GM19372 (cell line): ENCODE measurements around the gene BICC1.

Experiments used
- ATAC-seq: cut with Tn5 transposase; IDR thresholded peaks from one replicate; pipeline ENCODE4 v1.9.1; 2021; ENCODE audit warnings: mild to moderate bottlenecking, low read depth, moderate library complexity; ENCODE audit not compliant: unreplicated experiment

The BICC1 gene

GRCh38 chr10:58514111-58514770, 1.6 kb downstream of the BICC1 start:
- no peak for ATAC-seq

GRCh38 chr10:58515291-58515941, 2.7 kb downstream of the BICC1 start:
- ATAC-seq = no peak

GRCh38 chr10:58516119-58516518, 3.4 kb downstream of the BICC1 start:
- no peak for ATAC-seq

GRCh38 chr10:58516671-58517070, 4.0 kb downstream of the BICC1 start:
- ATAC-seq = no peak

GRCh38 chr10:58517081-58517480, 4.4 kb downstream of the BICC1 start:
- no peak for ATAC-seq

GRCh38 chr10:58517491-58518355, 5.1 kb downstream of the BICC1 start:
- ATAC-seq = no peak

DNA sequence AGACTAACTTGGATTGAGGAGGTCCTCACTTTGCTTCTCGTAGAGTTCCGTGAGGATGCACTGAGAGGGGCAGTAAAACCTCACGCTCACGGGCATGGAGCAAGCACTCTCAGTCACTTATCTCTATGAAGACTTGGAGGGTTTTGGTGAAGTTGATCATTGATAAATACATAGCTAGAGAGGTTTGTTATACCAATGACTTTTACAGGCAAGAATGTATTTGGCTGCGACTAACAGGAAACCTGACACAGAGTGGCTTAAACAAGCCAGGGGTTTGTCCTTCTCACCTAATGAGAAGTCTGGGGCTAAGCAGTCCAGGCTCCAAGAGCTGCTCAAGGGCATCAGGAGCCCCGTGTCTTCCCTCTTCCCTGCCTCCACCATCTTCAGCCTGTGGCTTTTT, 6.1 kb downstream of the BICC1 start:
- no peak for ATAC-seq

DNA sequence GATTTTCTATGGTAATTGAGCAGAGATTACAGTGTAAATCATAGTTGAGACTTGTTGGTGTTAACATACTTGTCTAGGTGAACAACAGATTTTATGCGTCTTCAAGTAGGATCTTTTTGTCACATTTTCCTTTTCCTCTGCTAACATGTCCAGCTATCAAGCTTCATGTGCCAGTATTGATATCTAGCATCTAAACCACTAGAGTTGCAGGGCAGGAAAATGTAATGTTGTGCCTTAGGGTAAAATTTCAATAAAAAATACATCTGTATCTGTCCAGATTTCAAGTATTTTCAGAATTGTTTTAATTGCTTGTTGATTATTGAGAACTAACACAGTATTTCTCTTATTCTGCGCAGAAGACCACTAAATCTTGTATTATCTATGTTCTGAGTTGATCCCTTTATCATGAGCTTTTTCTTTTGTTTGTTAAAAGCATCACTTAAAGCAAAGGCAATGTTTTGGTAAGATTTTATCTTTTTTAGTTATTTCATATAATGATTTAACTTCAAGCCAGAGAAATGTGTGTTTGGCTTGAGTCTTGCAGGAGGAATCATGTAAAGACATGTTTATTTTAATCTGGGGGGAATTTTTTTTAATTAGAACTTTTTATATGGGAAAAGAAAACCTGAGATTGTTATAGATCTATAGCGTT, 16.5 kb downstream of the BICC1 start:
- ATAC-seq = no peak

DNA sequence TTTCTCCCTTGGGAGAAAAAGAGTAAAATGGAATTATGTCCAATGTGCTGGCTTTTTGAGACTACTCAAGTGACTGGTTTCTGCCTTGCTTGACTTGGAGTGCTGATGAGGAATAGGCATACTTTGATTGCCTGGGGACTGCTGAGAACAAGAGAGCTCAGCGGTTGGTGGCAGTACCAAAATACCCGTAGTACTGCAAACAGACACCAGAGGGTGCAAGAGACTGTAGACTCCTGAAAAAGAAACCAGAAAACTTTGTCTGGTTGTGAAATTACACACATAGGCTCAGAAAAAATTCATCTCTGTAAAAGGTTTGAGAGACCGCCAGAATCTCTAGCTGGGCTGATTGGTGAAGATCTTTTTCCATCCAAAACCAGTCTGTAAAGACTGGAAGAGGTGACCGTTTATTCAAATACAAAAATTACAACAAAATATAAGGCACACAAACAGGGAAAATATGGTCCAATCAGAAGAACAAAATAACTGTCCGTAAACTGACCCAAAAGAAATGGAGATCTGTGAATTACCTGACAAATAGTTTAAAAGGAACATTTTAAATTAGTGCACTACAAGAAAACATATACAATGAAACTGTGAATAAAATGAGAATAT, 18.5 kb downstream of the BICC1 start:
- ATAC-seq = peak; percentile 97

- ATAC-seq = no peak
Measured at GRCh38 chr10:58535311-58535710, 22.6 kb downstream of the BICC1 start.

- ATAC-seq = no peak
Measured at GRCh38 chr10:58543141-58543540, 30.5 kb downstream of the BICC1 start.

- no peak for ATAC-seq
Measured at GRCh38 chr10:58544135-58544534, 31.5 kb downstream of the BICC1 start.

DNA sequence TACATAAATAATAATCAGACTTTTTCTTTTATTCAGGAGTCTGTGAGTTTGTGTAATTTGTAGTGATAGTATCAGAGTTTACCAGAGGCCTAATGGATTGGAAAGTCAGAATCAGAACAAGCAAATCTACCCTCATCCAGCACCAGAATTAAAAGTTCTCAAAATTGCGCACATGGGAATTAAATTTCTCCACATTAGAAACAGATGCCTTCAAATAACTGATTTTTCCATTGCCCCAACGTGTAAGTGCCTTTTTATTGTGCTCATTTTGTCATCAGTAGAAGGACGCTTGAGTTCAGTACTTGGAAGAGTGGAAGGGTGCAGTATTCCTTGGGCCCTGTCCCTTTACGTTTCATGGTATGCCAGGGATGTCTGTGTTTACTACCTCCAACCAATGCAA, 32.8 kb downstream of the BICC1 start:
- no peak for ATAC-seq

GRCh38 chr10:58546137-58546536, 33.5 kb downstream of the BICC1 start:
- ATAC-seq = no peak

DNA sequence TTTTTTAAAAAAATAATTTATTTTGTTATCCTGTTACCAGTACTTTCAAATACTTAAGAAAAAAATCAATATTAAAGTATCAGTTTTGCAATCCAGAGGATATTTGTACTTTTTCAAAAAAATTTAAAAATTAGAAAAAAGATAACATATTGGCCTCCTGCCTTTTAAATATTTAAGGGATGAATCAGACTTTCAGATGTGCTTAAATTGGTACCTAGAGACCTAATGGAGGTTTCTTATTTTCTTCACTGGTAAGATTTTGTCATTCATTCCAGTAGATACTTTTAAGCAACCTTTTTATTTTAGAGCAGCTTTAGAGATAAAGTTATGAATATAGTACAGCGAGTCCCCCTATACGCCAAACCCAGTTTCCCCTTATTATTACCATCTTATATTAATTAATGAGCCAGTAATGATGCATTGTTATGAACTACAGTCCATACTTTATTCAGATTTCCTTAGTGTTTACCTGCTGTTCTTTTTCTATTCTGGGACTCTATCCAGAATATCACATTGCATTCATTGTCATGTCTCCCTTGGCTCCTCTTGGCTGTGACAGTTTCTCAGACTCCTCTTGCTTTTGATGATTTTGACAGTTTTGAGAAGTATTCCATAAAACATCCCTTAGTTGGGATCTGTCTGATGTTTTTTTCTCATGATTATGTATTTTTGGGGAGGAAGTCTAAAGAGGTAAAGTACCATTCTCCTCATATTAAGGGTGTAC, 34.2 kb downstream of the BICC1 start:
- no peak for ATAC-seq

GRCh38 chr10:58547963-58548362, 35.3 kb downstream of the BICC1 start:
- ATAC-seq = no peak

- no peak for ATAC-seq
Measured at GRCh38 chr10:58554316-58554715, 41.6 kb downstream of the BICC1 start.

- no peak for ATAC-seq
Measured at GRCh38 chr10:58555170-58555929, 42.7 kb downstream of the BICC1 start.

GRCh38 chr10:58555930-58556311, 43.2 kb downstream of the BICC1 start:
- no peak for ATAC-seq
